K562 (cell line): ENCODE measurements around the gene ST3GAL5. TPM values are rescaled to one million over a fixed set of nuclear protein-coding genes. Genes with fewer than 3 reads are reported as not detected.

Experiments
- CHD1 ChIP-seq: fragments of 200-600 bp; sonication (generic); IDR thresholded peaks from one replicate; pipeline ENCODE4 v1.6.1; 2012; ENCODE audit warnings: mild to moderate bottlenecking, moderate library complexity, low read length, inconsistent platforms
- CSDE1 ChIP-seq, 2 experiments: fragments of 450-650 bp; IDR thresholded peaks; 2 replicates each; pipeline ENCODE4 v1.6.1; 2016; ENCODE audit warnings: mild to moderate bottlenecking in 1 of 2
- E4F1 ChIP-seq: fragments of 250-450 bp; sonication (Bioruptor Pico); IDR thresholded peaks from 2 replicates; pipeline ENCODE4 v1.5.0; 2021; ENCODE audit warnings: mild to moderate bottlenecking, borderline replicate concordance
- EHMT2 ChIP-seq: fragments of 450-650 bp; IDR thresholded peaks from 2 replicates; pipeline ENCODE4 v1.6.1; 2018; ENCODE audit warnings: antibody characterized with exemption
- ETV1 ChIP-seq: fragments of 450-650 bp; conservative IDR thresholded peaks from 2 replicates; pipeline ENCODE4 v1.6.1; 2016; ENCODE audit warnings: missing genetic modification characterization, control low read depth, low read depth, missing compliant biosample characterization
- FOXA1 ChIP-seq: fragments of 450-650 bp; IDR thresholded peaks from 2 replicates; pipeline ENCODE4 v1.6.1; 2016; ENCODE audit warnings: mild to moderate bottlenecking, borderline replicate concordance
- GTF2F1 ChIP-seq: IDR thresholded peaks from 2 replicates; pipeline ENCODE4 v1.6.1; 2011; ENCODE audit warnings: low read depth, low read length, improper control_type of control experiment
- HDGF ChIP-seq: fragments of 450-650 bp; IDR thresholded peaks from 2 replicates; pipeline ENCODE4 v1.6.1; 2016
- HOXB6 ChIP-seq: fragments of 250-450 bp; sonication (Bioruptor Pico); IDR thresholded peaks from 2 replicates; pipeline ENCODE4 v1.5.1; 2022; ENCODE audit warnings: mild to moderate bottlenecking, borderline replicate concordance
- MCM2 ChIP-seq: fragments of 450-650 bp; IDR thresholded peaks from 2 replicates; pipeline ENCODE4 v1.6.1; 2017; ENCODE audit warnings: low read depth, mild to moderate bottlenecking
- NCOR1 ChIP-seq: fragments of 450-650 bp; IDR thresholded peaks from 2 replicates; pipeline ENCODE4 v1.6.1; 2016; ENCODE audit warnings: mild to moderate bottlenecking, moderate library complexity
- NEUROD1 ChIP-seq: fragments of 150-350 bp; IDR thresholded peaks from 2 replicates; pipeline ENCODE4 v1.6.1; 2014; ENCODE audit warnings: borderline replicate concordance, low read length, low read depth; ENCODE audit not compliant: partially characterized antibody
- NONO ChIP-seq, 2 experiments: fragments of 200-400 bp in 1 of 2; fragments of 450-650 bp in 1 of 2; formaldehyde crosslinking in 1 of 2; IDR thresholded peaks; 2 replicates each; pipeline ENCODE4 v1.6.1; 2017; ENCODE audit warnings: low read depth in 2 of 2, mild to moderate bottlenecking in 2 of 2, moderate library complexity in 2 of 2, low read length in 1 of 2
- NR2C2 ChIP-seq, 2 experiments: fragments of 200-800 bp in 1 of 2; sonication (Bioruptor generic) in 1 of 2; sonication (generic) in 1 of 2; formaldehyde crosslinking in 1 of 2; IDR thresholded peaks; 2 replicates each; pipeline versions ENCODE4 v1.6.1 to v1.8.0; 2016 to 2022; ENCODE audit warnings: mild to moderate bottlenecking in 1 of 2, missing compliant biosample characterization in 1 of 2, missing genetic modification characterization in 1 of 2, missing genetic modification reagents in 1 of 2
- RBM17 ChIP-seq: fragments of 200-400 bp; formaldehyde crosslinking; IDR thresholded peaks from 2 replicates; pipeline ENCODE4 v1.6.1; 2017; ENCODE audit warnings: low read depth, mild to moderate bottlenecking, low read length, borderline replicate concordance
- RUNX1 ChIP-seq: sonication (generic); IDR thresholded peaks from 2 replicates; pipeline ENCODE4 v1.6.1; 2016; ENCODE audit warnings: antibody characterized with exemption, low read depth
- SIRT6 ChIP-seq: IDR thresholded peaks from one replicate; pipeline ENCODE4 v1.6.1; 2012; ENCODE audit warnings: low read depth, mild to moderate bottlenecking, control low read depth, inconsistent platforms, low read length, moderate library complexity
- ZFP1 ChIP-seq: fragments of 450-650 bp; formaldehyde crosslinking; IDR thresholded peaks from 2 replicates; pipeline ENCODE4 v1.4.0; 2020; ENCODE audit warnings: mild to moderate bottlenecking, mixed read lengths
- ZKSCAN3 ChIP-seq: fragments of 250-450 bp; sonication (Bioruptor Pico); IDR thresholded peaks from 2 replicates; pipeline ENCODE4 v1.4.0; 2020
- ZNF41 ChIP-seq: fragments of 250-450 bp; sonication (Bioruptor Pico); conservative IDR thresholded peaks from 2 replicates; pipeline ENCODE4 v1.4.0; 2020; ENCODE audit warnings: mild to moderate bottlenecking
- ZNF584 ChIP-seq: fragments of 200-800 bp; sonication (Bioruptor generic); IDR thresholded peaks from 2 replicates; pipeline ENCODE4 v1.6.1; 2016; ENCODE audit warnings: low read depth, mild to moderate bottlenecking, missing genetic modification characterization, missing compliant biosample characterization
- ZNF740 ChIP-seq, 3 experiments: fragments of 200-800 bp in 1 of 3; sonication (Bioruptor generic) in 1 of 3; sonication (generic) in 1 of 3; formaldehyde crosslinking in 1 of 3; IDR thresholded peaks; 2 replicates each; pipeline versions ENCODE4 v1.6.1 to v1.8.0; 2016 to 2022; ENCODE audit warnings: mild to moderate bottlenecking in 2 of 3, missing compliant biosample characterization in 2 of 3, missing genetic modification characterization in 2 of 3, missing genetic modification reagents in 1 of 3
- ZNF785 ChIP-seq: fragments of 250-450 bp; sonication (Bioruptor Pico); IDR thresholded peaks from 2 replicates; pipeline ENCODE4 v1.4.0; 2020; ENCODE audit warnings: mild to moderate bottlenecking
- polyA plus RNA-seq, 8 experiments: library from polyadenylated mRNA; depleted of rRNA in 4 of 8; stranded (reverse) in 5 of 8; unstranded in 3 of 8; fragments of >200 nt; fragmentation: Nextera tagmentation in 2 of 8; fragmentation: Illumina TruSeq in 1 of 8; extraction: Ambion mirVana in 2 of 8; extraction: Trizol in 1 of 8; gene quantifications; 2 replicates each; pipeline versions ENCODE4 v1.2.1 to v1.2.3, GENCODE V29; 2011 to 2014; ENCODE audit warnings: inconsistent platforms in 1 of 8, missing spikeins in 1 of 8
- total RNA-seq, 7 experiments: library from RNA; depleted of rRNA in 6 of 7; stranded (reverse); fragments of >200 nt in 6 of 7; fragmentation: Illumina TruSeq in 2 of 7; extraction: Trizol in 2 of 7; gene quantifications; 2 replicates each; pipeline versions ENCODE4 v1.2.1 to v1.2.3, GENCODE V29; 2011 to 2021; ENCODE audit warnings: low replicate concordance in 1 of 7

ST3GAL5 gene
- total and polyA plus RNA-seq, 9 of the 15 experiments (the other 6 are each of a cell fraction or from before 2014, with no cell fraction given): 1.6 to 10.0 (median 4.2) TPM

GRCh38 chr2:85933753-85934594, 45.2 kb upstream of the ST3GAL5 start (continued):
- TF ChIP-seq NEUROD1: peak; percentile 65
- TF ChIP-seq NCOR1: peak; percentile 99
- no peak for TF ChIP-seq CHD1
- peak; percentile 68; the same call in 1 of the 2 replicates for TF ChIP-seq EHMT2
- no peak for TF ChIP-seq GTF2F1
- TF ChIP-seq MCM2: no peak
- TF ChIP-seq SIRT6: no peak
- no peak for TF ChIP-seq ZFP1 (CRISPR knock-in tag)
- no peak for TF ChIP-seq ZNF740 (CRISPR knock-in tag; IDR thresholded peaks at IDR 0.05)
- no peak for TF ChIP-seq ZNF740 (tag; IDR thresholded peaks at IDR 0.05)
- no peak for TF ChIP-seq HOXB6 (CRISPR knock-in tag)
- TF ChIP-seq ETV1 (tag): peak; percentile 46; the same call in 1 of the 2 replicates
- no peak for TF ChIP-seq RBM17
- no peak for TF ChIP-seq NR2C2 (CRISPR knock-in tag; IDR thresholded peaks at IDR 0.05)
- peak; percentile 57; the same call in 1 of the 2 replicates for TF ChIP-seq NR2C2 (tag; IDR thresholded peaks at IDR 0.05)
- TF ChIP-seq ZNF584: peak; percentile 87; the same call in 1 of the 2 replicates
- TF ChIP-seq ZNF41 (CRISPR knock-in tag): no peak
- no peak for TF ChIP-seq CSDE1 (IDR thresholded peaks at IDR 0.05)
- TF ChIP-seq ZKSCAN3: no peak
- no peak for TF ChIP-seq ZNF785 (CRISPR knock-in tag)
- no peak for TF ChIP-seq FOXA1
- TF ChIP-seq NONO (IDR thresholded peaks at IDR 0.05; ENCODE audit: low read depth in 2 of 2, low read length in 1 of 2): no peak
- no peak for TF ChIP-seq E4F1 (CRISPR knock-in tag)
- no peak for TF ChIP-seq HDGF
- no peak for TF ChIP-seq RUNX1
